Stimulated activated CD8-positive, alpha-beta memory T cell treated with anti-CD3 and anti-CD28 coated beads, Interleukin-7, amount 100 ng/mL, for 4 hours (primary cell): ENCODE data around the gene CNIH1.
"Not testable (repeated sequence)": the region's sequence is repeated elsewhere in the genome, so short reads cannot be mapped to it uniquely, and the experiment has no call there.

Experiments used
- DNase-seq, 2 donors: peaks; one replicate each; pipeline ENCODE4 v3.0.0-alpha.2; 2020; ENCODE audit warnings: low read depth in 2 of 2

Gene CNIH1

DNA sequence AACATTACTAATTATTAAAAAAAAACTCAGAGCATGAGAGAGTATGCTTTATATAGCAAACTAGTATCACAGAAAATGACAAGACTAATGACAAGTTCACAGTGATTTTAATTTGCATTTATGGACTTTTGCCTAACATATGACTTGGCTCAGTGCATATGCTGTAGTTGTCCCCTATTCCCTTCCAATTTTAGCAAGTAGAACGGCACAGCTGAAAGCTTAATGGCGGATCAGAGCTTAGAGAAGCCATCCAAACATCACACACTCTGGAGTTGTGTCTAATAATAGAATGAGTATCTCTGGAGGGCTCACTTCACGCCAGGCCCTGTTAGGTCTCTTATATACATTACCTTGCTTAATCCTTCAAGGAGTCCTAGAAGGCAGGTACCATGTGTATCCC, 13.3 kb downstream of the CNIH1 start:
- DNase-seq = no peak

DNA sequence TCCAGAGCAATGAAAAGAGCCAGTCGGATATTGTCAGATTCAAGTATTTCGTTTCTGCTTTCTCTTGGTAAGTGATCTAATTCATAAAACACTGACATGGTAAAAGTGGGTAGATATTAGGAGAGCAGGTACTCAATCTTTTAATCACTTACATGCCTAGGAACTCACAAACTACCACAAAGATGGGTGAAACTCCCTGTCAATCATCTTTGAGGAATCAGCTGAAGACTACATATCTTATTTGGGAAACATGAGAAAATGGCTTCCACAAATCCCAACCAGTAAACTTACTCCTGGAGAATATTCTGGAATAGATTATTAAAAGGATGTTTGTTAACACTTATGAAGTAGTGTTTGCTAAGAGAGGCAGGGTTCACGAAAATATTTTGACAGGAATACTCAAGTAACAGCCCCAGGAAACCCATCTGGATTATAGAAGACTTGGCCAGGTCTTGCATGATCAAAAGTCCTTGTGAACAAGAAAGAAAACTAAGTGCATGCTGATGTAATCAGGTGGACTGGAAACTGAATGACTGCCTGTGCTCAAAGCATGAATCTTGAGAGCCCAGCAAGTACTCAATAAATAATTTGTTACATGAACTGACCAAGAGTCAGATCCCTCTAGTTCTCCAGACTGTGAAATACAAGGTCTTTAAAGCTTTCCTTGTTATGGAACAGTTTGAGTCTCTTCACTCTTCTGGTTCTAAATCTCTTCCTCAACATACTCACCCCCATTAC, 15.5 kb downstream of the CNIH1 start:
- DNase-seq = no peak

GRCh38 chr14:54425068-54425467, 16.1 kb downstream of the CNIH1 start:
- no peak for DNase-seq

DNA sequence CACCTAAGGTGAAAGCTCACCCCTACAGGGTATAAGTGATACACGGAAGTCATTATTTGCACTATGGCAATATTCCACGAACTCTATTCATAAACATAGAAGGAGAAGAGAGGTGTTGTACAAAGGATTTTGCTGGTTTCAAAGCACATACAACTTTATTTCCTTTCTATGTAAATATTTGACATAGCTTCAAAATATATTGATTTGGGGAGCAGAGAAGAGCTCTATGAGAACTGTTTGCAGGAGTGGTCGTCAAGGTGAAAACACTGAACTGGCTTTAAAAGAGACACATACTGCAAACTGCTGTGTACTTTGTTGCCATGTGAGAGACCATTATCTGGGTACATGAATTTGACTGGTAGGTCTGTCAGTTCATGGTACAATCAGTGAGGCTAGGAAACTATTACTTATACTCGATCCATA, 16.7 kb downstream of the CNIH1 start:
- DNase-seq = no peak

- DNase-seq = no peak
Measured at GRCh38 chr14:54423991-54424390, 17.2 kb downstream of the CNIH1 start.

GRCh38 chr14:54420478-54421142, 20.6 kb downstream of the CNIH1 start:
- no peak for DNase-seq

DNA sequence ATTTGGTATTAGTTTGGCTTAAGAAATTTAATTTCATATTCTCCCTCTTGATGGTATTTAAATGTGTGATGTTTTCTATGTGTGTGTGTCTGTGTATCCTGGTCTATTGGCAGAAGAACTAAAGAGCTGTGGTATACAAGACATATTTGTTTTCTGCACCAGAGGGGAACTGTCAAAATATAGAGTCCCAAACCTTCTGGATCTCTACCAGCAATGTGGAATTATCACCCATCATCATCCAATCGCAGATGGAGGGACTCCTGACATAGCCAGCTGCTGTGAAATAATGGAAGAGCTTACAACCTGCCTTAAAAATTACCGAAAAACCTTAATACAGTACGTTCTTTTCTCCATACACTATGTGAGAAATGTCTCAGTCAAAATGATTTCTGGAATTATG, 29.8 kb downstream of the CNIH1 start:
- DNase-seq = no peak

DNA sequence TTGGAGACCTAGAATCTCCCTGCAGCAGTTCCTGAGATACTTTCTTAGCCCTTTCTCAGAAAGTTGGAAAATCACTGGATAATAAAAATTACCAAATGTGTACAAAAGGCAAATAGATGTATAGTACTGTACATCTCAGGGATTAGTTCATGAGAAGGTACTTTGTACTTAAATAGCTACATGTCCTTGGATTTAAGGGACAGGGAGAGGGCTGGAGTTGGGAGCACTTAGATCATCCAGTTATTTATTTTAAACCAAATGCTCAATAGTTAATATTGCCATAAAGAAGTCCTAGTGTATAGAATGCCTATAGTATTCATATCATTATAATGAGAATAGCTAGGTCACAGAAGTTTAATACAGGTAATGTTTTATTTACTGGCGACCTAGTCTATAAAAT, 31.0 kb downstream of the CNIH1 start:
- no peak for DNase-seq

- DNase-seq = not testable (repeated sequence)
Measured at GRCh38 chr14:54403401-54404005, 37.7 kb downstream of the CNIH1 start.

- no peak for DNase-seq
Measured at GRCh38 chr14:54399560-54399959, 41.6 kb downstream of the CNIH1 start.

- DNase-seq = peak; percentile 94
Measured at GRCh38 chr14:54396493-54397335, 44.5 kb downstream of the CNIH1 start, which contains the start of gene CDKN3. Gene CDKN3 (plus strand): TSS chr14:54397007. CDS start chr14:54397069, 62 bp downstream.

- DNase-seq = no peak
Measured at GRCh38 chr14:54396183-54396492, 45.0 kb downstream of the CNIH1 start.

DNA sequence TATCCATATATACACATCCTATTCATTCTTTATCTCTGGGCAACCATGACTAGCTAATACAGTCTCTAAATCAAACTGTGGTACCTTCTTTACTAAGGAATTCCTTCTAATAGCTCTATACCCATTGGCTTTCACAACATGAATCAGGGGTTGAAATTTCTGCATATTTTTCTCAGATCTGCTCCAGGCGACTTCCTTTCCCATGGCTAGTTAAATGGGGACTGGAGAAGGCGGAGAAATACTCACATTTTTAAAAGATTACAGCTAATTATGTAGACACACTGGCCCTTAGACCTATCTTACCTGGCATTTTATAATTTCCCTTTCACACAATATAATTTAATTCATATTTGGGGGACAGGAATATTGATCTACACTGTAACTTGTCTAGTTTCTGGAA, 45.5 kb downstream of the CNIH1 start:
- no peak for DNase-seq

- DNase-seq = no peak
Measured at GRCh38 chr14:54395284-54395683, 45.9 kb downstream of the CNIH1 start.

GRCh38 chr14:54394596-54394995, 46.6 kb downstream of the CNIH1 start:
- DNase-seq = no peak

- DNase-seq = not testable (repeated sequence)
Measured at GRCh38 chr14:54392986-54393884, 47.9 kb downstream of the CNIH1 start.

DNA sequence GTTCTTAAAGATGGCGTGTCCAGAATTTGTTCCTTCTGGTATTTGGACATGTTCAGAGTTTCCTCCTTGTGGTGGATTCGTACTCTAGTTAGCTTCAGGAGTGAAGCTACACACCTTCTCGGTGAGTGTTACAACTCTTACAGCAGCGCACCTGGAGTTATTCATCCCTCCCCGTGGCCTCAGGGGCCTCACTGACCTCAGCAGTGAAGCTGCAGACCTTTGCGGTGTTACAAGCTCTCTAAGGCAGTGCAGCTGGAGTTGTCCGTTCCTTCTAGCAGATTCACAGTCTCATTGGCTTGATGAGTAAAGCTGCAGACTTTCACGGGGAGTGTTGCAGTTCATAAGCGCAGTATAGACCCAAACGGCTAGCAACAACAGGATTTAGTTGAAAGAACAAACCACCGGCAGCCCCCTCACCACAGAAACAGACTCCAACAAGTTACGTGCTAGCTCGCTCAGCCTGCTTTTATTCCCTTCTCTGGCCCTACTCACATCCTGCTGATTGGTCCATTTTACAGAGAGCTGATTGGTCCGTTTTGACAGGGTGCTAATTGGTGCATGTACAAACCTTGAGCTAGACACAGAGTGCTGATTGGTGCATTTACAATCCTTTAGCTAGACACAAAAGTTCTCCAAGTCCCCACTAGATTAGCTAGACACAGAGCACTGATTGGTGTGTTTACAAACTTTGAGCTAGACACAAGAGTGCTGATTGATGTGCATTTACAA, 48.9 kb downstream of the CNIH1 start:
- no peak for DNase-seq

- DNase-seq = no peak
Measured at GRCh38 chr14:54387328-54387727, 53.8 kb downstream of the CNIH1 start.

- DNase-seq = no peak
Measured at GRCh38 chr14:54385556-54385955, 55.6 kb downstream of the CNIH1 start.

- DNase-seq = no peak
Measured at GRCh38 chr14:54383835-54384234, 57.3 kb downstream of the CNIH1 start.
